Neural progenitor cell (in vitro differentiated cells): Measurements from ENCODE around the gene PTPRU.

Experiments used
- EZH2phosphoT487 ChIP-seq: fragments of 200-600 bp; sonication (generic); IDR thresholded peaks from 2 replicates; pipeline ENCODE4 v1.6.1; 2017; ENCODE audit warnings: antibody characterized with exemption
- TF ChIP-seq, protein P1 (sequence below): fragments of 200-600 bp; sonication (generic); IDR thresholded peaks from 2 replicates; pipeline ENCODE4 v1.5.1; 2017; ENCODE audit warnings: antibody characterized with exemption, mild to moderate bottlenecking

- TF ChIP-seq, protein P1, sequence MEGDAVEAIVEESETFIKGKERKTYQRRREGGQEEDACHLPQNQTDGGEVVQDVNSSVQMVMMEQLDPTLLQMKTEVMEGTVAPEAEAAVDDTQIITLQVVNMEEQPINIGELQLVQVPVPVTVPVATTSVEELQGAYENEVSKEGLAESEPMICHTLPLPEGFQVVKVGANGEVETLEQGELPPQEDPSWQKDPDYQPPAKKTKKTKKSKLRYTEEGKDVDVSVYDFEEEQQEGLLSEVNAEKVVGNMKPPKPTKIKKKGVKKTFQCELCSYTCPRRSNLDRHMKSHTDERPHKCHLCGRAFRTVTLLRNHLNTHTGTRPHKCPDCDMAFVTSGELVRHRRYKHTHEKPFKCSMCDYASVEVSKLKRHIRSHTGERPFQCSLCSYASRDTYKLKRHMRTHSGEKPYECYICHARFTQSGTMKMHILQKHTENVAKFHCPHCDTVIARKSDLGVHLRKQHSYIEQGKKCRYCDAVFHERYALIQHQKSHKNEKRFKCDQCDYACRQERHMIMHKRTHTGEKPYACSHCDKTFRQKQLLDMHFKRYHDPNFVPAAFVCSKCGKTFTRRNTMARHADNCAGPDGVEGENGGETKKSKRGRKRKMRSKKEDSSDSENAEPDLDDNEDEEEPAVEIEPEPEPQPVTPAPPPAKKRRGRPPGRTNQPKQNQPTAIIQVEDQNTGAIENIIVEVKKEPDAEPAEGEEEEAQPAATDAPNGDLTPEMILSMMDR = no peak
- TF ChIP-seq EZH2phosphoT487 = no peak
Measured at GRCh38 chr1:29249170-29249691, 12.9 kb downstream of the PTPRU start.
